GM06990 (cell line): ENCODE measurements around the gene MRPS22.
"Not testable (repeated sequence)": the region's sequence is repeated elsewhere in the genome, so short reads cannot be mapped to it uniquely, and the experiment has no call there.

Experiments
- DNase-seq: peaks from one replicate; pipeline ENCODE4 v3.0.0-alpha.2; 2011; ENCODE audit not compliant: insufficient read length; ENCODE audit errors: extremely low read depth
- H3K27me3 ChIP-seq: replicated peaks from 2 replicates; pipeline ENCODE4 v1.6.0; 2011; ENCODE audit warnings: low read length; ENCODE audit not compliant: control insufficient read depth, insufficient read depth
- H3K36me3 ChIP-seq: 2 replicates; pipeline ENCODE4 v1.5.1; 2011; ENCODE audit warnings: low read length; ENCODE audit not compliant: control insufficient read depth, insufficient read depth
- H3K4me3 ChIP-seq: replicated peaks from 2 replicates; pipeline ENCODE4 v1.5.1; 2011; ENCODE audit warnings: low read depth, mild to moderate bottlenecking, control low read depth, low read length
- TF ChIP-seq, protein P1 (sequence below): IDR thresholded peaks from 2 replicates; pipeline ENCODE4 v1.5.1; 2011; ENCODE audit warnings: low read length, control low read depth, mild to moderate bottlenecking, inconsistent platforms; ENCODE audit not compliant: insufficient read depth, poor library complexity, severe bottlenecking

MRPS22 gene

DNA sequence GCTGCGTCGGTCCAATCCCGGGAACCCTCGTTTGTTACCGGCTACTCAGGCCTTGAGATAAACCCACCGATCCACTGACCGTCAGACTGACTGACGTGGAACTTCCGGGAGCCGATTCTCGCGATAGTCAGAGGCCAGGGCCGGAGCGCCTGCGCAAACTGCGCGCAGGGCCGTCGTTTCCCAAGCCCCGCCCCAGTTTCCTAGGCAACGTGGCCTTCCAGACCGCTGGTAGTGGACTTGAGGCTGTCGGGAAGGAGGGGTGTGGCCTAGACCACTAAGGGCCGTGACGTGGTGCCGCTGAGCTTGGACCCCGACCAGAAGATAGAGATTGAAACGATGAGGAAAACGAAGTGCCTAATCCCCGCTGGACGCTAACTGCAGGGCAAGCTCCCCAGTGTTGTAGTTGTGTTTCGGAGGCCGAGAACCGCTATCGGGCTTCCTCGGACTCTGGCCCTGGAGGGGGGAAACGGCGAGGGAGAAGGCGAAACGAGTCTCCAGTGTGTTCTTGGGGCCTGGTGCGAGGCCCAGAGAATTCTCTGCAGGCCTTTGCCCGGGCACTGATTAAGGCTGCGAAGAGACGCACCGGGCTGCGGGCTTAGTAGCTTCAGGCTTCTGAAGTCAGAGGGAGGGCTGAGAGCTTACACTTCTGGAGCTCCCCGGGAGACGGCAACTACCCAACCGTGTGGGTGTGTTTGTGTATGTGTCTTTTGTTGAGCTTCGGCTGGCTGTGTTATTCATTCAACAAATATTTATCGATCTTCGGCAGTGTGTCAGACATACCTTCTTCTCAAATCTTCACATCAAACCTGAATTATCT is 45.9 kb downstream of the MRPS22 start, which contains the start of gene COPB2:
TSS of gene COPB2 (minus strand) at position 96 of the 817 bp plus-strand sequence. CDS start 97 bp downstream, outside the sequence.
- TF ChIP-seq, protein P1, sequence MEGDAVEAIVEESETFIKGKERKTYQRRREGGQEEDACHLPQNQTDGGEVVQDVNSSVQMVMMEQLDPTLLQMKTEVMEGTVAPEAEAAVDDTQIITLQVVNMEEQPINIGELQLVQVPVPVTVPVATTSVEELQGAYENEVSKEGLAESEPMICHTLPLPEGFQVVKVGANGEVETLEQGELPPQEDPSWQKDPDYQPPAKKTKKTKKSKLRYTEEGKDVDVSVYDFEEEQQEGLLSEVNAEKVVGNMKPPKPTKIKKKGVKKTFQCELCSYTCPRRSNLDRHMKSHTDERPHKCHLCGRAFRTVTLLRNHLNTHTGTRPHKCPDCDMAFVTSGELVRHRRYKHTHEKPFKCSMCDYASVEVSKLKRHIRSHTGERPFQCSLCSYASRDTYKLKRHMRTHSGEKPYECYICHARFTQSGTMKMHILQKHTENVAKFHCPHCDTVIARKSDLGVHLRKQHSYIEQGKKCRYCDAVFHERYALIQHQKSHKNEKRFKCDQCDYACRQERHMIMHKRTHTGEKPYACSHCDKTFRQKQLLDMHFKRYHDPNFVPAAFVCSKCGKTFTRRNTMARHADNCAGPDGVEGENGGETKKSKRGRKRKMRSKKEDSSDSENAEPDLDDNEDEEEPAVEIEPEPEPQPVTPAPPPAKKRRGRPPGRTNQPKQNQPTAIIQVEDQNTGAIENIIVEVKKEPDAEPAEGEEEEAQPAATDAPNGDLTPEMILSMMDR, result no peak
- H3K36me3 ChIP-seq, result no peaks in the 10 kb centered on the region
- no peaks in the 10 kb centered on the region for H3K27me3 ChIP-seq
- DNase-seq, result peak; percentile 99
- H3K4me3 ChIP-seq, result peak within 1 kb of the TSS; percentile 91

DNA sequence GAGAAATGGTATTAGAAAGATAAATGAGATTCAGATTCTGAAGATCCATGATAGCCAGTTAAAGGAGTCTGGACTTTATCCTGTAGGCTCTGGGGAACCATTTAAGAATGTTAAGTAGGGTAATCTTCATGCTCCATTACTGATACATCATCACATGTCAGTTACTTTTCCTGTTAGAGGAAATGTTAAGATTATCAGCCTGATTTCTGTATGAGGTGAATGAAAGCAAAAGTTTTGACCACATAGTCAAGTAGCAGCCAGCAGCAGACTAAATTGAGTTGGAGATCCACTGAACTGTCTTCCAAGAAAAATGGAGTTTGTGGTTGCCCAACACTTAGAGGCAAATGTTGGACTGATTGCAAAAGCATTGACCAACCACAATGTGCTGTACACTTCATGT is 50.3 kb downstream of the MRPS22 start:
- Histone ChIP-seq H3K4me3 (no peak overlapping the region), H3K27me3 (no peaks in the 10 kb centered on the region), H3K36me3 (no peaks in the 10 kb centered on the region)
- TF ChIP-seq, protein P1, result no peak
- no peak for DNase-seq

DNA sequence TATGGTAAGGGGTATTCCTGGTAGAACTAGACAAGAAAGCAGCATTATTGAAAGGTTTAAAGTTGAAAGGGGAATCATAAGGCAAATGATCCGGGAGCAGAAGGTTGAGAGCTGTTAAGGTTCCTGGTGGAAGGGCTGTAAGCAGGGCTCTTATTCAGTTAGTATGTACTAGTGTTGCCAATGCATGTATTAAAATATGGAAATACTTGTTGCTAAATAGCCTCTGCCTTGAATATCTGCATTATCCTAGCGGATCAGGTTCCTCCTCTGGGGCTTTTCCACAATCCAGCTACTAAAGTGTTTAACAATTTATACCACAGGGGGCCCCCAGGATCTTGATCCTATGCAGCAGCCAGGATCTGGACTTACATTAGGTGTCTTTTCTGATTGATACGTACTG is 52.9 kb downstream of the MRPS22 start:
- Histone ChIP-seq H3K4me3 (no peak overlapping the region), H3K36me3 (no peaks in the 10 kb centered on the region), H3K27me3 (no peaks in the 10 kb centered on the region)
- TF ChIP-seq, protein P1, result no peak
- DNase-seq, result no peak

DNA sequence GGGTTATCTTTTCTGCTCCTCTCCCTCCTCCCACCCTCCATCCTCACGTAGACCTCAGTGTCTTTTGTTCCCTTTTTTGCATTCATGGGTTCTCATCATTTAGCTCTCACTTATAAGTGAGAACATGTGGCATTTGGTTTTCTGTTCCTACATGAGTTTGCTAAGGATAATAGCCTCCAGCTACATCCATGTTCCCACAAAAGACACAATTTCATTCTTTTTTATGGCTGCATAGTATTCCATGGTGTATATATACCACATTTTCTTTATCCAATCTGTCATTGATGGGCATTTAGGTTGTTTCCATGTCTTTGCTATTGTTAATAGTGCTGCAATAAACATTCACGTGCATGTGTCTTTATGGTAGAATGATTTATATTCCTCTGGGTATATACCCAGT is 57.3 kb downstream of the MRPS22 start:
- DNase-seq, H3K4me3 ChIP-seq, H3K27me3 ChIP-seq, H3K36me3 ChIP-seq: not testable (repeated sequence)
